ENCODE measurements around the gene SORCS2. TPM values are rescaled to one million over a fixed set of nuclear protein-coding genes. Genes with fewer than 3 reads are reported as not detected.
A peak's percentile ranks its signal among the peaks of the same experiment; 100 is the strongest.
"Not testable (repeated sequence)": the region's sequence is repeated elsewhere in the genome, so short reads cannot be mapped to it uniquely, and the experiment has no call there.

SORCS2 gene
- polyA plus RNA-seq, 1 donor = 6.9 TPM

- no peak for DNase-seq
Observed at GRCh38 chr4:7569810-7570783, 377.8 kb downstream of the SORCS2 start.

- no peak for DNase-seq
Observed at GRCh38 chr4:7571001-7571400, 378.7 kb downstream of the SORCS2 start.

- DNase-seq = no peak
Observed at GRCh38 chr4:7571701-7572100, 379.4 kb downstream of the SORCS2 start.

GRCh38 chr4:7572894-7573293 is 380.6 kb downstream of the SORCS2 start:
- no peak for DNase-seq

GRCh38 chr4:7573576-7574091 is 381.3 kb downstream of the SORCS2 start:
- DNase-seq = no peak

GRCh38 chr4:7574287-7575014 is 382.1 kb downstream of the SORCS2 start:
- DNase-seq = no peak

GRCh38 chr4:7575426-7575825 is 383.1 kb downstream of the SORCS2 start:
- DNase-seq = no peak

GRCh38 chr4:7577361-7578039 is 385.2 kb downstream of the SORCS2 start:
- not testable (repeated sequence) for DNase-seq

- peak; percentile 36 for DNase-seq
Observed at GRCh38 chr4:7581477-7581876, 389.1 kb downstream of the SORCS2 start.

GRCh38 chr4:7582313-7583097 is 390.2 kb downstream of the SORCS2 start:
- DNase-seq = no peak

GRCh38 chr4:7584098-7584497 is 391.8 kb downstream of the SORCS2 start:
- DNase-seq = peak; percentile 24

GRCh38 chr4:7584606-7585159 is 392.3 kb downstream of the SORCS2 start:
- no peak for DNase-seq

GRCh38 chr4:7585768-7586167 is 393.4 kb downstream of the SORCS2 start:
- DNase-seq = no peak

- no peak for DNase-seq
Observed at GRCh38 chr4:7587433-7588405, 395.4 kb downstream of the SORCS2 start.

- no peak for DNase-seq
Observed at GRCh38 chr4:7590189-7590588, 397.9 kb downstream of the SORCS2 start.

- DNase-seq = no peak
Observed at GRCh38 chr4:7590899-7591298, 398.6 kb downstream of the SORCS2 start.

- DNase-seq = no peak
Observed at GRCh38 chr4:7591409-7592053, 399.2 kb downstream of the SORCS2 start.

- no peak for DNase-seq
Observed at GRCh38 chr4:7593646-7594412, 401.5 kb downstream of the SORCS2 start.

GRCh38 chr4:7595934-7596461 is 403.7 kb downstream of the SORCS2 start:
- no peak for DNase-seq
